K562 (cell line): Measurements from ENCODE around the gene RNF41. TPM values are rescaled to one million over a fixed set of nuclear protein-coding genes. Genes with fewer than 3 reads are reported as not detected.

Experiments
- BACH1 ChIP-seq: fragments of 200-800 bp; sonication (Bioruptor generic); IDR thresholded peaks from 2 replicates; pipeline ENCODE4 v1.6.1; 2016; ENCODE audit warnings: missing genetic modification characterization, missing compliant biosample characterization
- C11orf30 ChIP-seq: fragments of 450-650 bp; IDR thresholded peaks from 2 replicates; pipeline ENCODE4 v1.6.1; 2016; ENCODE audit warnings: low read depth, mild to moderate bottlenecking
- CC2D1A ChIP-seq: fragments of 450-650 bp; IDR thresholded peaks from 2 replicates; pipeline ENCODE4 v1.6.1; 2017; ENCODE audit warnings: mild to moderate bottlenecking
- ETV1 ChIP-seq: fragments of 450-650 bp; conservative IDR thresholded peaks from 2 replicates; pipeline ENCODE4 v1.6.1; 2016; ENCODE audit warnings: missing genetic modification characterization, control low read depth, low read depth, missing compliant biosample characterization
- GABPA ChIP-seq: fragments of 200-800 bp; sonication (Bioruptor generic); conservative IDR thresholded peaks from 2 replicates; pipeline ENCODE4 v1.6.1; 2016; ENCODE audit warnings: low read depth, missing genetic modification characterization, missing compliant biosample characterization
- MTA1 ChIP-seq: fragments of 450-650 bp; IDR thresholded peaks from 2 replicates; pipeline ENCODE4 v1.6.1; 2017; ENCODE audit warnings: borderline replicate concordance
- NCOA1 ChIP-seq: fragments of 450-650 bp; IDR thresholded peaks from 2 replicates; pipeline ENCODE4 v1.6.1; 2016; ENCODE audit warnings: low read depth
- NCOA2 ChIP-seq, 2 experiments: fragments of 450-650 bp; IDR thresholded peaks; 2 replicates each; pipeline ENCODE4 v1.6.1; 2018; ENCODE audit warnings: mild to moderate bottlenecking in 2 of 2, moderate library complexity in 1 of 2; ENCODE audit not compliant: partially characterized antibody in 2 of 2
- NFIC ChIP-seq: fragments of 450-650 bp; IDR thresholded peaks from 2 replicates; pipeline ENCODE4 v1.6.1; 2017; ENCODE audit warnings: mild to moderate bottlenecking, inconsistent platforms
- PTTG1 ChIP-seq: fragments of 450-650 bp; IDR thresholded peaks from 2 replicates; pipeline ENCODE4 v1.6.1; 2016; ENCODE audit warnings: low read depth, mild to moderate bottlenecking, missing genetic modification characterization, missing compliant biosample characterization
- SPI1 ChIP-seq: IDR thresholded peaks from 2 replicates; pipeline ENCODE4 v1.6.1; 2011; ENCODE audit warnings: low read depth, low read length, control low read depth, borderline replicate concordance
- STAG1 ChIP-seq: sonication (generic); formaldehyde crosslinking; IDR thresholded peaks from 2 replicates; pipeline ENCODE4 v1.5.0; 2020; ENCODE audit warnings: missing genetic modification reagents, borderline replicate concordance
- XRCC5 ChIP-seq: fragments of 200-400 bp; formaldehyde crosslinking; IDR thresholded peaks from 2 replicates; pipeline ENCODE4 v1.6.1; 2017; ENCODE audit warnings: low read depth, mild to moderate bottlenecking, low read length
- ZBTB1 ChIP-seq: sonication (generic); formaldehyde crosslinking; IDR thresholded peaks from 2 replicates; pipeline ENCODE4 v1.8.1; 2023; ENCODE audit warnings: missing genetic modification reagents, low read depth, mild to moderate bottlenecking, borderline replicate concordance
- ZNF324 ChIP-seq: fragments of 250-450 bp; sonication (Bioruptor Pico); IDR thresholded peaks from 2 replicates; pipeline ENCODE4 v1.4.0; 2020; ENCODE audit warnings: mild to moderate bottlenecking
- polyA plus RNA-seq, 8 experiments: library from polyadenylated mRNA; depleted of rRNA in 4 of 8; stranded (reverse) in 5 of 8; unstranded in 3 of 8; fragments of >200 nt; fragmentation: Nextera tagmentation in 2 of 8; fragmentation: Illumina TruSeq in 1 of 8; extraction: Ambion mirVana in 2 of 8; extraction: Trizol in 1 of 8; gene quantifications; 2 replicates each; pipeline versions ENCODE4 v1.2.1 to v1.2.3, GENCODE V29; 2011 to 2014; ENCODE audit warnings: inconsistent platforms in 1 of 8, missing spikeins in 1 of 8
- total RNA-seq, 7 experiments: library from RNA; depleted of rRNA in 6 of 7; stranded (reverse); fragments of >200 nt in 6 of 7; fragmentation: Illumina TruSeq in 2 of 7; extraction: Trizol in 2 of 7; gene quantifications; 2 replicates each; pipeline versions ENCODE4 v1.2.1 to v1.2.3, GENCODE V29; 2011 to 2021; ENCODE audit warnings: low replicate concordance in 1 of 7
- TF ChIP-seq, protein P1 (sequence below): sonication (generic); formaldehyde crosslinking; IDR thresholded peaks from 2 replicates; pipeline ENCODE4 v1.8.0; 2022; ENCODE audit warnings: mild to moderate bottlenecking, low read depth, missing genetic modification reagents
- TF ChIP-seq, protein P2 (sequence below): fragments of 450-650 bp; IDR thresholded peaks from 2 replicates; pipeline ENCODE4 v1.7.0; 2016; ENCODE audit warnings: borderline replicate concordance
- TF ChIP-seq, protein P3 (sequence below): fragments of 250-450 bp; sonication (Bioruptor Pico); IDR thresholded peaks from 2 replicates; pipeline ENCODE4 v1.4.0; 2020; ENCODE audit warnings: mild to moderate bottlenecking, moderate library complexity
- TF ChIP-seq, protein P4 (sequence below): fragments of 450-650 bp; formaldehyde crosslinking; IDR thresholded peaks from 2 replicates; pipeline ENCODE4 v1.4.0; 2020; ENCODE audit warnings: mild to moderate bottlenecking, moderate library complexity

RNF41 gene
- total and polyA plus RNA-seq, 9 of the 15 experiments (the other 6 are each of a cell fraction or from before 2014, with no cell fraction given): 28.2 to 46.8 (median 33.8) TPM

DNA sequence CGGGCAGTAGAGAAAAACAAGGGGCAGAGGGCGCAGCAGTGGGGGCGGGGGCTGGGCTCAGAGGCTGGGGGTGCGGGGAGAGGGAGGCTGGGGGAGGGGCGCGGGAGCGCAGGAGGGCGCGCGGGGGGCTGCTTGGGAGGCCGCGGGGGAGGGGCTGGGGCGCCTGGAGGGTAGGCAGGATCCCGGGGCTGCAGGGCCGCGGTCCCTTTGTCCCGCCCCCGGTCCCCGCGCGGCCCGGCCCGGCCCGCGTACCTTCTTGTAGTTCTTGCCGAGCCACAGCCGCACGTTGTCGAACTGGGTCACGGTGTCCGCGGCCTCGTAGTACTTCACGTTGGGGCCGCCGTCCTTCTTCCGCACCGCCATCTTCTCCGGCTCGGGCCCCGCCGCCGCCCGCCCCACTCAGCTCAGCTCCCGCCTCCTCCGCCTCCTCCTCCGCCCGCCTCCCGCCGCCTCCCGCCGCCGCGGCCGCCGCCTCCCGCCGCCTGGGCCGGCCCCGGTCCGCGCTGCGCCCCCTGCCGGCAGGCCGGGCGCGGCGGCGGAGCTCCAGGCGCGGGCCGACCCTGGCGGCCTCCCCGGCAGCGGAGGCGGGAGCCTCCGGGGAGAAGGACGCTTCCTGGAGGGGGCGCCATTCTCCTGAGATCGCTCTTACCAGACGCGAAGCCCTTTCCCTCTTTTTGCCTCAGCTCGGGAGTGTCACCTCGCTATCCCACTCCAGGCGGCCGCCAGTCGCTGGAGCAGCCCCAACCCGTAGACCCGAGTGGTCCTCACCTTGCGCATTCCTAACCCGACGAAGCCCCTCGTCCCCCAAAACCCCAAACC, 32.4 kb downstream of the RNF41 start, which contains the start of gene SMARCC2 (continued):
- TF ChIP-seq, protein P1, sequence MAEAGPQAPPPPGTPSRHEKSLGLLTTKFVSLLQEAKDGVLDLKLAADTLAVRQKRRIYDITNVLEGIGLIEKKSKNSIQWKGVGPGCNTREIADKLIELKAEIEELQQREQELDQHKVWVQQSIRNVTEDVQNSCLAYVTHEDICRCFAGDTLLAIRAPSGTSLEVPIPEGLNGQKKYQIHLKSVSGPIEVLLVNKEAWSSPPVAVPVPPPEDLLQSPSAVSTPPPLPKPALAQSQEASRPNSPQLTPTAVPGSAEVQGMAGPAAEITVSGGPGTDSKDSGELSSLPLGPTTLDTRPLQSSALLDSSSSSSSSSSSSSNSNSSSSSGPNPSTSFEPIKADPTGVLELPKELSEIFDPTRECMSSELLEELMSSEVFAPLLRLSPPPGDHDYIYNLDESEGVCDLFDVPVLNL (CRISPR knock-in tag): no peak
- TF ChIP-seq PTTG1 (tag) (no peak), SPI1 (no peak), XRCC5 (0 out of 2 replicates have a peak, but pooled peaks have one; percentile 59), ZBTB1 (no peak), NFIC (peak; percentile 12; the same call in 1 of the 2 replicates), BACH1 (tag) (no peak), MTA1 (no peak; the same call in 1 of the 2 replicates), NCOA1 (no peak), ETV1 (tag) (no peak), GABPA (no peak; the same call in 1 of the 2 replicates), ZNF324 (no peak), STAG1 (CRISPR knock-in tag) (no peak), NCOA2 (IDR thresholded peaks at IDR 0.05; ENCODE audit: partially characterized antibody in 2 of 2) (no peak), C11orf30 (no peak), CC2D1A (no peak; the same call in 1 of the 2 replicates)
- TF ChIP-seq, protein P2, sequence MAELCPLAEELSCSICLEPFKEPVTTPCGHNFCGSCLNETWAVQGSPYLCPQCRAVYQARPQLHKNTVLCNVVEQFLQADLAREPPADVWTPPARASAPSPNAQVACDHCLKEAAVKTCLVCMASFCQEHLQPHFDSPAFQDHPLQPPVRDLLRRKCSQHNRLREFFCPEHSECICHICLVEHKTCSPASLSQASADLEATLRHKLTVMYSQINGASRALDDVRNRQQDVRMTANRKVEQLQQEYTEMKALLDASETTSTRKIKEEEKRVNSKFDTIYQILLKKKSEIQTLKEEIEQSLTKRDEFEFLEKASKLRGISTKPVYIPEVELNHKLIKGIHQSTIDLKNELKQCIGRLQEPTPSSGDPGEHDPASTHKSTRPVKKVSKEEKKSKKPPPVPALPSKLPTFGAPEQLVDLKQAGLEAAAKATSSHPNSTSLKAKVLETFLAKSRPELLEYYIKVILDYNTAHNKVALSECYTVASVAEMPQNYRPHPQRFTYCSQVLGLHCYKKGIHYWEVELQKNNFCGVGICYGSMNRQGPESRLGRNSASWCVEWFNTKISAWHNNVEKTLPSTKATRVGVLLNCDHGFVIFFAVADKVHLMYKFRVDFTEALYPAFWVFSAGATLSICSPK: no peak; the same call in 1 of the 2 replicates
- TF ChIP-seq, protein P3, sequence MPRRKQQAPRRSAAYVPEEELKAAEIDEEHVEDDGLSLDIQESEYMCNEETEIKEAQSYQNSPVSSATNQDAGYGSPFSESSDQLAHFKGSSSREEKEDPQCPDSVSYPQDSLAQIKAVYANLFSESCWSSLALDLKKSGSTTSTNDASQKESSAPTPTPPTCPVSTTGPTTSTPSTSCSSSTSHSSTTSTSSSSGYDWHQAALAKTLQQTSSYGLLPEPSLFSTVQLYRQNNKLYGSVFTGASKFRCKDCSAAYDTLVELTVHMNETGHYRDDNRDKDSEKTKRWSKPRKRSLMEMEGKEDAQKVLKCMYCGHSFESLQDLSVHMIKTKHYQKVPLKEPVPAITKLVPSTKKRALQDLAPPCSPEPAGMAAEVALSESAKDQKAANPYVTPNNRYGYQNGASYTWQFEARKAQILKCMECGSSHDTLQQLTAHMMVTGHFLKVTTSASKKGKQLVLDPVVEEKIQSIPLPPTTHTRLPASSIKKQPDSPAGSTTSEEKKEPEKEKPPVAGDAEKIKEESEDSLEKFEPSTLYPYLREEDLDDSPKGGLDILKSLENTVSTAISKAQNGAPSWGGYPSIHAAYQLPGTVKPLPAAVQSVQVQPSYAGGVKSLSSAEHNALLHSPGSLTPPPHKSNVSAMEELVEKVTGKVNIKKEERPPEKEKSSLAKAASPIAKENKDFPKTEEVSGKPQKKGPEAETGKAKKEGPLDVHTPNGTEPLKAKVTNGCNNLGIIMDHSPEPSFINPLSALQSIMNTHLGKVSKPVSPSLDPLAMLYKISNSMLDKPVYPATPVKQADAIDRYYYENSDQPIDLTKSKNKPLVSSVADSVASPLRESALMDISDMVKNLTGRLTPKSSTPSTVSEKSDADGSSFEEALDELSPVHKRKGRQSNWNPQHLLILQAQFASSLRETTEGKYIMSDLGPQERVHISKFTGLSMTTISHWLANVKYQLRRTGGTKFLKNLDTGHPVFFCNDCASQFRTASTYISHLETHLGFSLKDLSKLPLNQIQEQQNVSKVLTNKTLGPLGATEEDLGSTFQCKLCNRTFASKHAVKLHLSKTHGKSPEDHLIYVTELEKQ (CRISPR knock-in tag): no peak
- TF ChIP-seq, protein P4, sequence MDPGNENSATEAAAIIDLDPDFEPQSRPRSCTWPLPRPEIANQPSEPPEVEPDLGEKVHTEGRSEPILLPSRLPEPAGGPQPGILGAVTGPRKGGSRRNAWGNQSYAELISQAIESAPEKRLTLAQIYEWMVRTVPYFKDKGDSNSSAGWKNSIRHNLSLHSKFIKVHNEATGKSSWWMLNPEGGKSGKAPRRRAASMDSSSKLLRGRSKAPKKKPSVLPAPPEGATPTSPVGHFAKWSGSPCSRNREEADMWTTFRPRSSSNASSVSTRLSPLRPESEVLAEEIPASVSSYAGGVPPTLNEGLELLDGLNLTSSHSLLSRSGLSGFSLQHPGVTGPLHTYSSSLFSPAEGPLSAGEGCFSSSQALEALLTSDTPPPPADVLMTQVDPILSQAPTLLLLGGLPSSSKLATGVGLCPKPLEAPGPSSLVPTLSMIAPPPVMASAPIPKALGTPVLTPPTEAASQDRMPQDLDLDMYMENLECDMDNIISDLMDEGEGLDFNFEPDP (CRISPR knock-in tag): no peak
